ENCODE results near the gene PHF23.

Gene PHF23

GRCh38 chr17:7203391-7203790 lies 35.9 kb downstream of the PHF23 start:
- no peak for DNase-seq

DNA sequence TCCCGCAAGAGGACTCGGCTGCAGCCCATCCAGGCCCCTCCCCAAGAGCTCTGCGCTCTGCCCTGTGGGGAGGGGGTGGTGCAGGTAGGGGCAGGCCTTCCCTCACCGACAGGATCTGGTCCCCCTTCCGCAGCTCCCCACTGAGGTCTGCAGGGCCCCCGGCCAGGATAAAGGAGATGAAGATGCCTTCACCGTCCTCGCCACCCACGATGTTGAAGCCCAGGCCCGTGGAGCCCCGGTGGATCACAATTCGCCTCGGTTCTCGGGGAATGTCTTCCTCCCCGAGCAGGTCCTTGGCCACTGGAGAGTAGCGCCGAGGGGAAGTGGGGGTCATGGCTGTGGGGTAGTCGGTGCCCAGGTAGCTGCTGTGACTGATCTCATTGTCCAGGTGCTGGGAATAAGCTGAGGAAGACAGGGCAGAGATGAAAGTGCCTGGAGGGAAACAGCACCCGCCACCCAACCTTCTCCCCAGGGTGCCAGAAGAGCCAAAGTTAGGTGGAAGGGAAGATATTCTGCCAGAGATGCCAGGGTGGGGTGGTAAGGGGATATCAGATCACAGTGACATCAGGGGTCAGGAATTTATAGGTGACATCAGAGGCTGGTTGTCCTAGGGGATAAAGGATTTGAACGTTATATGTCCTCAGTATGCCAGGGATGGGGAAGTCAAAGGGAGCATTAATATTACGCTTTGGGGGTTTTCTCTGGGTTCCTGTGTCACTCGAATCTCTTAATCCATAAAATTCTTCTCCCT lies 42.4 kb downstream of the PHF23 start:
- no peak for DNase-seq

- no peak for DNase-seq
These were observed 43.3 kb downstream of the PHF23 start for GRCh38 chr17:7195971-7196370.

DNA sequence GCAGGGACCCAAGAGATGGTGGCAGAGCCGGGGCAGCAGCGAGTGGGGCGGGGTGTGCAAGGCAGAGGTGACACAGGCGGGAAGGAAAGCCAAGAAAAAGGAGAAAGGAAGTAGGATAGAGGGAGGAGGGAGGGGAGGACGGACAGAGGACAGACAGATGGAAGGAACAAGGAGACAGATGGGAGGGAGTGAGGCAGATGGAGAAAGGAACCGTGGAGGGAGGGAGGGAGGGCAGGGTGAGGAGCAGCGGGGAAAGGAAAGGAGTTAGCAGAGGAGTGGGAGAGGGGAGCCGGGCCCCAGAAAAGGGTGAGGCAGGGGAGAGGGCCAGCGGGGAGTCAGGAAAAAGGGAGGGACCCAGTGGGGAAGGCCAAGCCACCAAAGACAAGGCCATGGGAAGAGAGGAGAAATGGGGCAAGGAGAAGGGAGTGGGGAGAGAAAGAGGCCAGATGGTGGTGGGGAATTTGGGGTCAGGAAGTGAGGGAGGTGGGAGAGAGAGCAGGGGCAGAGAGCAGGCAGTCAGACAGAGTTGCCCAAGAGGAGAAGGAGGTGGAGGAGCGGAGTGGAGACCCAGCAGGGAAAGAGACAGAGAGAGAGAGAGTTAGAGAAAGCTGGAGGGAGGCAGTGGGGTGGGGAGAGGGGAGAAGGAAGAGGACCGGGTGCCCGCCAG lies 46.9 kb downstream of the PHF23 start:
- peak in 1 of 14 donors; percentile 52 for DNase-seq

GRCh38 chr17:7191571-7192270 lies 47.5 kb downstream of the PHF23 start:
- peak in 6 of 14 donors; percentile 2 to 77 (median 21) for DNase-seq

GRCh38 chr17:7191069-7191468 lies 48.2 kb downstream of the PHF23 start:
- no peak for DNase-seq

DNA sequence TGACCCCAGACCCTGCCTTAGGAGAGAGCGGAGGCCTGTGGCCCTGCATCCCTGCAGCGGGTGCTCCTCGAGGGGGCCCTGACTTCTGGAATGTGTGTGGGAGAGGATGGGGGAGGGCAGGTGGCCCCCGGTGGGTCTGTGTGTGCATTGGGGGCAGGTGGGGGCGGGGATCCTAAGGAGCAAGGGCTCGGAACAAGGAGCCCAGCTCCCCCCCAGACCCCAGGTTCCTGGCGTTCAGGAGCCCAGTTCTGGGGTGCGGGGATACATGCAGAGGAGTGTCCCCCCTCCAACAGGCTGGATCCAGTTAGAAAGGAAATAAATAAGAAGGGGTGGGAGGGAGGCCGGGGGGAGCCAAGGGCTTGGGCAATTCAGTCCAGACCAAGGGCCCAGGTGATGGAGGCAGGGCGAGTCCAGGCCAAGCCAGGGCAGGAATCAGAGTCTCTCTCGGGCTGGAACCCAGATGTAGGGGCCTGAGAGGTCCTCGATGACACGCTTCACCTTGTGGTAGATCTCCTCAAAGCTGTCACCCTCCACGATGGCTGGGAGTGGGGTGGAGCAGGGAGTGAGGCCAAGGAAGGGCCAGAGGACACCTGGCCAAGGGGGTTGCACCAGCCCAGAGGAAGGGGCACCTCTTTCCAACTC lies 48.9 kb downstream of the PHF23 start:
- no peak for DNase-seq

DNA sequence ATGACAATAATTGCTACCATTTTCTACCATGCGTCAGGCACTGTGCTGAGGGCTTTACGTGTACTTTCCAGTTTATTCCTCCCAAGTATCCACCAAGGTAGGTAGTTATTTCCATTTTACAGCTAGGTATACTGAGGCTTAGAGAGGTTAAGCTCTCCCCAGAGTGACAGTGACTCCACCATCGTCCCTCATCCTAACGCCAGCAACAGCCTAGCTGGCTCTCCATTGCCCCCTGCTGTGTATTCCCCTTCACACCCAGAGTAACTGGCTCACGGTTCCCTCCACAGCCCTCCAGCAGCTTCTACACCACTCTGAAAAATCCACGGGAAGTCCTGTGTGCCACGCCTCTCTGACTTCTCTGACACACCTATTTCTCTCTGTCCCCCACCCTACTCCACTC lies 53.0 kb downstream of the PHF23 start:
- DNase-seq = no peak

All from C1 segment of cervical spinal cord (tissue), 14 donors.